Activated gamma-delta T cell (primary cell): ENCODE data around the gene HYAL3.
"Not testable (repeated sequence)": the region's sequence is repeated elsewhere in the genome, so short reads cannot be mapped to it uniquely, and the experiment has no call there.

ENCODE experiments used
- DNase-seq: peaks from one replicate; lab custom pipeline; 2025; lab: John Stamatoyannopoulos, UW

The HYAL3 gene

GRCh38 chr3:50270422-50271224 lies 28.6 kb downstream of the HYAL3 start:
- DNase-seq, result no peak

GRCh38 chr3:50269977-50270413 lies 29.2 kb downstream of the HYAL3 start:
- DNase-seq, result no peak

DNA sequence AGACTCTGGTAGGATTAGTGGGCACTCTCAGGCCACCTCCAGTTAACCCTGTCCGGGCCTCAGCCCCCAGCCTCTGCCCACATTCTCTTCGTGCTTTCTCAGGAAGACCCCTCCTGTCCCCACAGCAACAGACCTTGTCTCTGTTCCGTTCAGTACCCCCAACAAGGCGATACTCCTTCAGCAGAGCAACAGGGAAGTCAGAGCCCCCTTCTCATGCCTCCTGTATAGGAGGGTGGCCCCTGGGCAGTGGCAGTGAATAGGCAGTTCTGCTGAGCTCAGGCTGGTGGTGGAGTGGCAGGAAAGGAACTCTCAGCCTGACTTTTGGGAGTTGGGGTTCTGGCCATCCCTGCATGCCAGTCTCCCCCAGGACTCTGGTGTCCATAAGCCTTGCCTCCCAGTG lies 29.7 kb downstream of the HYAL3 start:
- no peak for DNase-seq

DNA sequence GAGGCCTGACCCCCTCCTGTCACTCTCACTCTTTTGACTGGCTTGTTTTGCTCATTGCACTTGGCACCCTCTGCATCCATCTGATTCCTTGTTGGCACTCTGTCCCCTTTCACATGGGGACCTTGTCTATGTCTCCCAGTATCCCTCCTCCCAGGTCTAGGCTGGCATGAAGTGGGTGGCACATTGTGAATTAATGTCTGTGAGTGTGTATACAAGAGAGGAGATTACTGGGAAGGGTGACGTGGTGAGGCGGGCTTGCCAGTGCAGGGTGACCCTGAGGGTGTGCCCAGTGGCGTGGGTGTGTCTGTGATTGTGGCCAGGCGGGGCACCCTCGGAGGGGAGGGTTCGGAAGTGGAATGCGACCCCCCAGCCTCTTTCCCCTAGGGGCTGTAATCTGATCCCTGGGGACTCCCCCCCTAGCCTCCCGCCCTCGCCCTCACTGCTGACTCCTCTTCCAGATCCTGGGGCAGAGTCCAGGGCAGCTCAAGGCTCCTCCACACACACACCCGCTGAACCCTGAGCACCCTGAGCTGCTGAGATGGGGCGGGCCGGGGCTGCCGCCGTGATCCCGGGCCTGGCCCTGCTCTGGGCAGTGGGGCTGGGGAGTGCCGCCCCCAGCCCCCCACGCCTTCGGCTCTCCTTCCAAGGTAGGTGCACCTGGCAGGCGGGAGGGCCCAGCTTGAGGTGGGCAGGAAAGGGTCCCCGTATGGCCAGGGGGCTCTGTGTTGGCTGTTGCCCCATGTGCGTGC lies 30.3 kb downstream of the HYAL3 start, which contains the start of gene SEMA3B:
Gene SEMA3B (plus strand): TSS at position 445 of the 749 bp plus-strand sequence. CDS start 94 bp downstream, at position 539.
- no peak for DNase-seq

- DNase-seq, result no peak
Observed at GRCh38 chr3:50268276-50268675, 30.9 kb downstream of the HYAL3 start.

- no peak for DNase-seq
Observed at GRCh38 chr3:50267280-50267913, 31.8 kb downstream of the HYAL3 start.

GRCh38 chr3:50266836-50267235 lies 32.4 kb downstream of the HYAL3 start:
- no peak for DNase-seq

DNA sequence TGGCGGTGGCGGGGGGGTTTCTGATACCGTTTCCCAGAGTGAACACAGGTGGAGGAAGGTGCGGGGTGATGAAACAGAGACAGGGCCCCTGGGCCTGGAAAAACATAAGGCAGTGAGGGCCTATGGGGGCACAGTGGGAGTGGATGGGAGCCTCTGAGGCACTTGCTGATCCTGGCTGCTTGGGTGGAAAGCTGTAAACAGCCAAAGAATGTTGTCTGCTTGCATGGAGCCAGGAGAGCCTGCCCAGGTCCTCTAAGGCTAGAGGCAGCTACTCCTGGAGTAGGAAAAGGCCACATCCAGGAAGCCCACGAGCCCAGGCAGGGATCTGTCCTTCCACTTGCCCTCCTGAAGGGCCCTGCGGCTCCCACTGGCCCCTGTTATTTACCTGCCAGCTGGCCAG lies 33.2 kb downstream of the HYAL3 start:
- no peak for DNase-seq

DNA sequence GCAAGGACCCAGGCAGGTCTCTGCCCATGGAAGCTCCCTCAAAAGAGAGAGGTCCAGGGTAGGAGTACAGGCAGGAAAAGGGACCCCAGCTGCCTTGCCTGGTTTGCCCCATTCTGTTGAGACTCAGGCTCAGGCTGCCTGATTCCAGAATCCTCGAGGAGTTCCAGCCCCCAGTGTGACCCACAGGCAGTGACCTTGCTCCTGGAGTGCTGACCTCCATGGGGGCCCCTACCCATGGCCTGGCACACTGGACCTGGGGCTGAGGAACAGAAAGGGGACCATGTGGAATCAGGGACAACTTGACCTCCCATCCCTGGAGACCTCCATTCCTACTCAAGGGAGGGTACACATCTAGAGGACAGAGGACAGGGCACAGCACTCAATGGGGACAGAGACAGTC lies 33.6 kb downstream of the HYAL3 start:
- no peak for DNase-seq

- DNase-seq, result no peak
Observed at GRCh38 chr3:50264964-50265485, 34.2 kb downstream of the HYAL3 start.

DNA sequence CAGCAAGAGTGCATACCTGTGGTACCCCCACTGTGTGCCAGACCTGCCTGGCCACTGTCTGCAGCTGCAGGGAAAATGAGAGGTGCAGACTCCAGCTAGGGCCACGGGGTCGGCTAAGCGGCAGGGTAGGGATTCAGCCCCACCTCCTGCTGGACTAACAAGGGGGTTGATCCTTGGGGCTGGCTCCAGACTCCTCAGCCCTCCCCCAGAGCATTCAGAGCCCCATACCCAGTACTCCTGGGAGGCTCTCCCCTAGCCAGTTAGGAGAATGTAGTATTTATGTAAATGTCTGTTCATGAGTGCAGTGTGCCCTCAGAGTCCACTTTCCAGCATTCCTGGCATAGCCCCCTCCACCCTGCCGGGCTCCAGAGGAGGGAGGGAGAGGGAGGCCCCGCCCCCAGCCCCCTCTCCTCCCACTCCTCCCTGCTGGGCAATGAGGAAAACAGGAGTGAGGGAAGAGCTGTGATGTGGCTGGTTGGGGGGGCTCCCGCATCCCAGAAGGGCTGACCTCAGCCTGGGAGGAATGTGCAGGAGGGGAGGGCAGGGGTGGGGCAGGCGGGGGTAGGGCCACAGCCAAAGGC lies 34.7 kb downstream of the HYAL3 start:
- DNase-seq, result no peak

- no peak for DNase-seq
Observed at GRCh38 chr3:50263478-50264382, 35.5 kb downstream of the HYAL3 start.

DNA sequence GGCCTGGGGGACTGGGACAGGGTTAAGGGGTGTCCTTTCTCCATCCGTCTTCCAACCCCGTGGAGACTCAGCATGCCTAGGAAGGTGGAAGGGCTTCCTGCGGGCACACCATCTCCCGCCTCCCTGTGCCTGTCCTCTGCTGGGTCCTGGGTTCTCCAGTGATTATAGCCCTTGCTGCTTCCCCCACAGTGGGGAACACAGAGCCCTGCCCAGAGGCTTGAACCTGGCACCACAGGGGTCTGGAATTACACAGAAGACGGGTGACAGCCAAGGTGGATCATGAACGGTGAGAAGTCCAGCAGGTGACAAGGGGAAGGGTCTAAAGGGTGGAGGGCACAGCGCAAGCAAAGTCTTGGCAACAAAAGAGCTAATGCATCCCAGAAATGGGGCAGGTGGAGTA lies 36.4 kb downstream of the HYAL3 start:
- no peak for DNase-seq

- not testable (repeated sequence) for DNase-seq
Observed at GRCh38 chr3:50262200-50262599, 37.0 kb downstream of the HYAL3 start.

- no peak for DNase-seq
Observed at GRCh38 chr3:50261505-50261904, 37.7 kb downstream of the HYAL3 start.

DNA sequence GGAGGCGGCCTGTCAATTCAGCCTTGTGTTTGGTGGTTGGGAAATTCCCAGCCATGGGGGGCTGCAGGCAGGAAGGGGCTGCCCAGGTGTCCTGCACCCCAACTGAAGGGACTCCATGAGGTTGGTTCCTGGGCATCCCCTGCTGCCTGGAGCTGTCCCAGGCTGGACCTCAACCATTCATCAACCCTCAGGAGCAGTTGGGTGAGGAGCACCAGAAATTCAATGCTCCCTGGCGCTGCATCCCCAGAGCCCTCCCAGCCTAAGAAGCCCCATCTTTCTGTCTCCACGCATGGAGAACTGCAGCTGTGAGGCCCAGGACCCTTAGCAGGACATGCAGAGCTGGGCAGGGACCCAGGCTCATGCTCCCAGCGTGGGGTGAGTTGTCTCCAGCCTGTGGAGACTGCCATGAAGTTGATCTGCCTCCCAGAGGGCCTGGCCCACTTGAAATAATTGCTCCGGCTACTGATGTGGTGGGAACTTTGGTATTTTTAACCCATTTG lies 38.2 kb downstream of the HYAL3 start:
- no peak for DNase-seq

DNA sequence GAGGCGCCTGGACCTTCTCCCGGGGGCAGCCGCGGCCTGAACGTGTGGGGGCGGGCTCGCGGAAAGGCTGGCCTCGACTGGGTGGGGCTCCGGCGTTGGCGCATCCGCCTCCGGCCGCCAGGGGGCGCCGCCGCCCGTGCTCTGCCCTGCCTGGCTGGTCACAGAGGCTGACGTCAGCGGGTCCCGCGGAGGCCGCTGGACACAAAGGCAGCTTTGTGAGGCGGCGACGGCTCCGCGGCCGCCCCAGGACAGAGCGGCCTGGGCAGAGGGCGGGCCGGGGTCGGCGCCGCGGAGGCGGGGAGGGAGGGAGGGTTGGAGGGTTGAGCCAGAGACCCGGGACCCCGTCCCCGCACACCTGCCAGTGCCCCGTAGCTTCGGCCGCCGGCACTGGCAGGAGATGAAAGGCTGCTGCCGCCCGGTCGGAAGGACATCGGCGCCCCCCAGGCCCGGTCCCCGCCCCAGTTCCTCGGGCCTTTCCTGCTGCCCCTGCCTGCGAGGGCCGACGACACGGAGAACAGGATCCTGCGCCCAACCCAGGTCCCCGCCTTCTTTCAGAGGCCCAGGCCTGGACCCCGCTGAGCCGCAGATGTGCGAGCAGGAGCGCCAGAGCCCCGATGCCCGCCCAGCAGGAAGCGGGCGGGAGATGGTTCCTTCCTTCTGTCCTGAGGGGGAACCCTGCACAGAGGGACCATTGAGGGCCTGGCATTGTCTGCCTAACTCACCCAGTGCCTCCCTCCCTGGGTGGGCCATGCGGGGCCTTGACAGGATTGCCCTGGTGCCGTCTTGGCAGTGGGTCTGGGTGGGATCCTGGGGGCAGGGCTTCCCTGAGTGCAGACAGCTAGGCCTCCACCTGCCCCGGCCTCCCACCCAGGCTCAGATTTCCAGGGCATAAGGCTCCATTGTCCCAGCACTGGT lies 38.9 kb downstream of the HYAL3 start:
- DNase-seq, result peak; percentile 77

GRCh38 chr3:50259432-50260026 lies 39.7 kb downstream of the HYAL3 start:
- no peak for DNase-seq

DNA sequence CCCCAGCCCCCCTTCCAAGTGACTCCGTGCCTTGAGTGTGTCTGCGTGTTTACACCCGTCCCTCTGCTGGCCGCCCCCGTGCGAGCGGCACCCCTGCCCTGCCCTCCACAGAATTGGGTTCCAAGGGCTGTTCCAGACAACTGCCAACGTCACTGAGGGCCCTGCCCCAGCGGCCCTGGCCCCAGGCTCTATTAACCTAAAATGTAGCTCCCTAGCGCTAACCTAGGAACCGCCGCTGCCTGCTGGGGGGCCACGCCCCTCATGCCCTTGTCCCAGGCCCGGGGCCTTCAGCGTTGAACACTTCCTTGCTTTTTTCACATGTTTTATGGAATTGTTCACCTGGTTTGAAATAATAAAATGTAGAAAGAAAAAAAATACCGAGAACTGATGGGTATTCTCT lies 40.2 kb downstream of the HYAL3 start:
- no peak for DNase-seq
